HCT116 (cell line): ENCODE measurements around the gene EIF3L.

Source experiments
- CEBPB ChIP-seq: IDR thresholded peaks from 2 replicates; pipeline ENCODE4 v1.6.1; 2012; ENCODE audit warnings: low read depth
- EGR1 ChIP-seq: IDR thresholded peaks from 2 replicates; pipeline ENCODE4 v1.6.1; 2012; ENCODE audit warnings: low read depth
- EZH2 ChIP-seq: fragments of 200-600 bp; sonication (generic); IDR thresholded peaks from 2 replicates; pipeline ENCODE4 v1.6.1; 2017; ENCODE audit warnings: antibody characterized with exemption, mixed run types
- SRF ChIP-seq: IDR thresholded peaks from 2 replicates; pipeline ENCODE4 v1.6.1; 2012; ENCODE audit warnings: low read depth
- ZFX ChIP-seq: fragments of 450-650 bp; IDR thresholded peaks from 2 replicates; pipeline ENCODE4 v1.6.1; 2017
- TF ChIP-seq, protein P1 (sequence below), 3 experiments: fragments of 200-600 bp in 1 of 3; sonication (generic) in 1 of 3; IDR thresholded peaks in 2 of 3; conservative IDR thresholded peaks in 1 of 3; 2 replicates each; pipeline ENCODE4 v1.5.1; 2012 to 2017; ENCODE audit warnings: low read depth in 2 of 3, low read length in 2 of 3, antibody characterized with exemption in 1 of 3, borderline replicate concordance in 1 of 3, control low read depth in 1 of 3, mild to moderate bottlenecking in 1 of 3, mixed read lengths in 1 of 3, mixed run types in 1 of 3, moderate library complexity in 1 of 3; ENCODE audit not compliant: insufficient read depth in 1 of 3

DNA sequence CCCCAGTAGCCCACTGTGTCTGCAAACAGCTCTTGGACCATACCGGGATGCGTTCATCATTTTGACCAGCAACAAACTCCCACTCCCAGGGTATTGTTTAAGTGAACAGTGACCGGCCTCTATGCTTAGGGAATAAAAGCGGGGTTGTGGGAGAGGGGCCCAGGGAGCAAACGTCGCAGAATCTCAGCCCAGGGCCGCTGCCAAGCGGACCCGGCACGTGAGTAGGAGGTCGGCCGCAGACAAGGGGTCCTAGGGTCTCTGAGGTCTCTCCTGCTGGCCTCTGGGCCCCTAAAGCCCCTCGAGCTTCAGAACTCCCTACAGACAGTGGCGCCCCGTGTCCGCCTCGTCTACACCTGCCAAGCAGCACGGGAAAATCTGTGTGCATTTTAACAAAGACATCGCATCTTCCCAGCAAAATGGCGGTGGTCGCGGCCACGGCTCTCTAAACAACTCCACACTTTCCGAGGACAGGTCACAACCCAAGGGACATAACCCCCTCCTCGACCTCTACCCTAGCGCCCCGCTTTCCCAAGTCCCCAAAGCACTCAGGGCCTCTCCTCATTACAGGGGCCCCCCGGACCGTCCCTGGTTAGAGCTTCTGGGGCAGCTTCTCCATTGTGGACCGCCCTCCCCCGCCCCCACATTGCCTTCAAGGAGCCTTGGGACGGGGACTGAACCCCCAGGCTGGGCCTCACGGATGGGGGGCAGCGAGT is 45.4 kb upstream of the EIF3L start:
- TF ChIP-seq, protein P1, sequence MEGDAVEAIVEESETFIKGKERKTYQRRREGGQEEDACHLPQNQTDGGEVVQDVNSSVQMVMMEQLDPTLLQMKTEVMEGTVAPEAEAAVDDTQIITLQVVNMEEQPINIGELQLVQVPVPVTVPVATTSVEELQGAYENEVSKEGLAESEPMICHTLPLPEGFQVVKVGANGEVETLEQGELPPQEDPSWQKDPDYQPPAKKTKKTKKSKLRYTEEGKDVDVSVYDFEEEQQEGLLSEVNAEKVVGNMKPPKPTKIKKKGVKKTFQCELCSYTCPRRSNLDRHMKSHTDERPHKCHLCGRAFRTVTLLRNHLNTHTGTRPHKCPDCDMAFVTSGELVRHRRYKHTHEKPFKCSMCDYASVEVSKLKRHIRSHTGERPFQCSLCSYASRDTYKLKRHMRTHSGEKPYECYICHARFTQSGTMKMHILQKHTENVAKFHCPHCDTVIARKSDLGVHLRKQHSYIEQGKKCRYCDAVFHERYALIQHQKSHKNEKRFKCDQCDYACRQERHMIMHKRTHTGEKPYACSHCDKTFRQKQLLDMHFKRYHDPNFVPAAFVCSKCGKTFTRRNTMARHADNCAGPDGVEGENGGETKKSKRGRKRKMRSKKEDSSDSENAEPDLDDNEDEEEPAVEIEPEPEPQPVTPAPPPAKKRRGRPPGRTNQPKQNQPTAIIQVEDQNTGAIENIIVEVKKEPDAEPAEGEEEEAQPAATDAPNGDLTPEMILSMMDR (IDR thresholded peaks at IDR 0.05 in 2 of 3, conservative IDR thresholded peaks at IDR 0.05 in 1 of 3; ENCODE audit: borderline replicate concordance in 1 of 3, insufficient read depth in 1 of 3, low read depth in 2 of 3, low read length in 2 of 3): no peak
- TF ChIP-seq SRF (no peak), CEBPB (no peak), EZH2 (no peak), EGR1 (no peak), ZFX (no peak)
